Glomerular endothelial cell (primary cell): ENCODE measurements around the gene ATOX1. TPM values are rescaled to one million over a fixed set of nuclear protein-coding genes. Genes with fewer than 3 reads are reported as not detected.
"Not testable (repeated sequence)": the region's sequence is repeated elsewhere in the genome, so short reads cannot be mapped to it uniquely, and the experiment has no call there.

Experiments used
- DNase-seq: peaks from one replicate; pipeline ENCODE4 v3.0.0-alpha.2; 2011; ENCODE audit warnings: low read depth, low spot score; ENCODE audit errors: extremely low read depth
- total RNA-seq: library from RNA; depleted of rRNA; stranded (reverse); fragments of >200 nt; gene quantifications from 2 replicates; pipeline ENCODE4 v1.2.3, GENCODE V29; 2015

ATOX1 gene
- total RNA-seq, 1 donor from 2014 or later: 193 TPM

DNA sequence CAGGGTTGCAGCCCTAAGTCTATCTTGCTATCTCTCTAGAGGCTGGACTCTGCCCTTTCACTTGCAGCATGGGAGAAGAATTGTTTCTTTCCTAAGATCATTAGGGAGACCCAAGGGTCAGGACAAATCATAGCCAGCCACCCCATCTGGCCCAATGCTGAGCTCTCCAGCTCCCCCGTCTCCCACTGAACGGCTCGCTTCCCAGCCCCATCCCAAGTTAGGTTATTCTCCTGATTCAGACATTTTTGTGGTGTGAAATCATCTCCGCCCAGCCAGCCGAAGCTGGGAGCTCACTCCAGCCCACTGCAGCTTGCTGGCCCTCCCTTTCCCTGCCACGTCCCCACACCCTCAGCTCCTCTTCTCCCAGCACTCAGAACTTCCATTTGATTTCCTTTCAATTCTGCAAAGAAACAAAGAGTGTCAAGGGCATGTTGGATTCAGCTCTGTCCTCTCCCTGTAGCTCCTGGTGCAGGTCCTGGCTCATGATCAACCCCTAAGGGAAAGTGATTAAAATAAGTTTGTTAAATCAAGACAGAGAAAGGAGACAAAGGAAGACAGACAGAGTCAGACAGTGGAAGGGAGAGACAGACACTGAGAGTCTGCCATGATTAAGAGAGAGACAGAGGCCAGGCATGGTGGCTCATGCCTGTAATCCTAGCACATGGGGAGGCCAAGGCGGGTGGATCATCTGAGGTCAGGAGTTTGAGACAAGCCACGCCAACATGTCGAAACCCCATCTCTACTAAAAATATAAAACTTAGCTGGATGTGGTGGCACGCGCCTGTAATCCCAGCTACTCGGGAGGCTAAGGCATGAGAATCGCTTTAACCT, 59.1 kb downstream of the ATOX1 start:
- DNase-seq: peak; percentile 58

DNA sequence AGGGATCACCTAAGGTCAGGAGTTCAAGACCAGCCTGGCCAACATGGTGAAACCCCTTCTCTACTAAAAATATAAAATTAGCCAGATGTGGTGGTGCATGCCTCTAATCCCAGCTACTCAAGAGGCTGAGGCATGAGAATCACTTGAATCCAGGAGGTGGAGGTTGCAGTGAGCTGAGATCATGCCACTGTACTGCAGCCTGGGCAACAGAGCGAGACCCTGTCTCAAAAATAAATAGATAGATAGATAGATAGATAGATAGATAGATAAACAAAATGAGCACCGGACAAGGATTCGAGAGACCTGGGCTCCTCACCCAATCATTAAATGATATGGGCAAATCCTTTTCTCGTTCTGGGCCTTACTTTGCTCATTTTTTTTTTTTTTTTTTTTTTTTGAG, 60.4 kb downstream of the ATOX1 start:
- not testable (repeated sequence) for DNase-seq

DNA sequence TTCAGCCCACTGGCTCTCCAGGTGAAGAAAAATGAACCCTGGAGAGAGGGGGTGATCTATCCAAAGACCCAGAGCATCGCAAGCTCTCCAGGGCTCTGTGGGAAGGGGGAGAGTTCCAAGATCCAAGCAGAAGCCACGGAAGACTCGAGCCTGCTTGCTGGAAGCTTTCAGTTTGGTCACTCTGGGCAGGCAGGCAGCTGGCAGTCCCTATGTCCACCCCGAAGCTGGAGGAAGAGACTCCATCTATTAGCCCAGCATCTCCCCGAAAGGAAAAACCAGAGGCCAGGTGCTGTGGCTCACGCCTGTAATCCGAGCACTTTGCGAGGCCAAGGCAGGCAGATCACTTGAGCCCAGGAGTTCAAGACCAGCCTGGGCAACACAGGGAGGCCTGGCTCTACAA, 61.0 kb downstream of the ATOX1 start:
- DNase-seq: no peak

DNA sequence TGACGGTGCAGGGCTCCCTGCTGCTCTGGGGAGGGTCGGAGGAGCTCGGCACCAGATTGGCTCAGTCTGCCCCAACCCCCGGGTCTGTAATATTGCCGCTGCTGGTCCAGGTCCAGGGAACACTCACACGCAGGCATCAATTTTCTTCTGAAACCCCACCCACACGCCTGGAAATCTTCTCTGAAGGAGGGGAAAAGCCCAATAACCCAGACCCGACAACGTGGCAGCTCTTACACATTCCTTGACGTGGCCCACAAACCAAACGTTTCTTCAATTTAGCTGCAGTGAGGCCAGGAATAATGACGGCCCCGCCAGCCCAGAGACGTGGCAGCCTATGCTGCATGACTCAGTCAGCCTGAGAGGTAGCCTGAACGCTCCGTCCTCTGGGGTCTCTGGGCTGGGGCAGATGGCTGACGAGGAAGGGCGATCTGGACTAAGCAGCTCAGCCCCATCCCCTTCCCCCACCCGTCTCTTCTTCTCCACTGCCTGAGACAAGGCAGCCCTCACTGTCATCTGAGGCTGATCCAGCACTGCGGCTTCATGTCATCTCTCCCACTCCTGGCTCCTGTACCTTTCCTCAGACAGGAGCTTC, 61.9 kb downstream of the ATOX1 start:
- DNase-seq: no peak

DNA sequence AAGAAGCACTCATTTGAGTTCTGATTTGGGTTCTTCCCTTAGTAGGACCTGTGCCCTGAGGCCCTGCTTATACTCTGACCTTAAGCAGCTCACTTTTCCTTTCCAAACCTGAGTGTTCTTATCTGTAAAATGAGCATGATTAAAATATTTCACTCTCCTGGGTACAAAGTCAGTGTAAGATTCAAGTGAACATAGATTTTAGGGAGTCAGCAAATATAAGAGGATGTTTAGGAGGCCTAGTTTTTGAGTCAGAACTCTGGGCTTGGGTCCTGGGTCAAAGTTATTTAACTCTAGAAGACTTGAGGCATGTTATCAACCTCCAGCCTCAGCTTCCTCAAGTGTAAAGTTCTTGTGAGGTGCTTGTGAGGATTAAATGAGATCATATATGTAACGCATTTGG, 63.0 kb downstream of the ATOX1 start:
- DNase-seq: no peak

DNA sequence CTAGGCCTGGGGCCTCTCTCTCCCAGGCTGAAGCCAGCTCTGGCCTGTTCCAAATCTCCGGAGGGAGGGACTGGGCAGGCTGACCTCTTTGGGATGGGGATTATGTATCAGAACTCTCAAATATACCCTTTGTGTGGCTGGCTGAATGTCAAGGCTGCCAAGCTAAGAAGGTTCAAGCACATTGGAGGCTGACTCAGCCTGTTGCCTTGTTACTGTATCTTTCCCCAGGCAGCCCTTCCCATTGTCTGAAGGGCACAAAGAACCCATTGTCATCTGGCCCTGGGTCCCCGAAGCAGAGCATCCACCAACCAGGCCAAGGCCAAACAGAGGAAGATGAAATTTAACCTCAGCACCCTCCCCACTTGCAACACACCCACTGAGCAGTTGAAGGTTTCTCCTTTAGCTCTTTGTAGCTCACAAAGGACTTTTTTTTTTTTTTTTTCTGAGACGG, 64.4 kb downstream of the ATOX1 start:
- no peak for DNase-seq

Other genes starting within 250 kb of the ATOX1 start
- gene FAT2, start 167.3 kb downstream of the ATOX1 start, total RNA-seq: 0.06 and 0.10 TPM in 2 replicates
- gene SPARC, start 71.7 kb downstream of the ATOX1 start, total RNA-seq: 2,016 and 3,575 TPM in 2 replicates
- 144 and 147 TPM in 2 replicates for gene G3BP1, start 13.3 kb upstream of the ATOX1 start, total RNA-seq
- gene GLRA1, start 166.2 kb upstream of the ATOX1 start, total RNA-seq: not detected in 2 replicates